ENCODE measurements around the gene LRRFIP1. TPM values are rescaled to one million over a fixed set of nuclear protein-coding genes. Genes with fewer than 3 reads are reported as not detected.
"Not testable (repeated sequence)": the region's sequence is repeated elsewhere in the genome, so short reads cannot be mapped to it uniquely, and the experiment has no call there.

The LRRFIP1 gene
- total RNA-seq, 1 donor from 2014 or later, result 152 TPM

GRCh38 chr2:237773826-237774225 is 146.4 kb downstream of the LRRFIP1 start:
- DNase-seq (ENCODE audit: low read depth, low spot score), result no peak

- DNase-seq (ENCODE audit: low read depth, low spot score), result no peak
Measured at GRCh38 chr2:237774811-237775553, 147.6 kb downstream of the LRRFIP1 start.

GRCh38 chr2:237779521-237779920 is 152.1 kb downstream of the LRRFIP1 start:
- no peak for DNase-seq (ENCODE audit: low read depth, low spot score)

GRCh38 chr2:237782181-237782580 is 154.8 kb downstream of the LRRFIP1 start:
- no peak for DNase-seq (ENCODE audit: low read depth, low spot score)

GRCh38 chr2:237783678-237784077 is 156.3 kb downstream of the LRRFIP1 start:
- not testable (repeated sequence) for DNase-seq (ENCODE audit: low read depth, low spot score)

DNA sequence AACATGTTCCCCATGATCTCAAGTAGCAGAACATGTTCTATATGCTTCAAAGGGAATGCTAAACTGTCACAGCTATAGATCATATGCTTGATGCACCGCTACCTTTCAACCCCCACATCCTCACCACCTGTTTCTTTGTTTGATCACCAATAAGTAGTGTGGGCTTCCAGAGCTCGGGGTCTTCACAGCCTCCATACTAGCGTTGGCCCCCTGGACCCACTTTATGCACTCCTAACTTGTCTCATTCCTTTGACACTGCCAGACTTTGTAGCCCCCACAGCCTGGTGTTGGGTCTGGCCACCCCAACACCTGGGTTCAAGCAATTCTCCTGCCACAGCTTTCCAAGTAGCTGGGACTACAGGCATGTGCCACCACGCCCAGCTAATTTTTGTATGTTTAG is 159.5 kb downstream of the LRRFIP1 start:
- no peak for DNase-seq (ENCODE audit: low read depth, low spot score)

GRCh38 chr2:237790353-237790752 is 163.0 kb downstream of the LRRFIP1 start:
- DNase-seq (ENCODE audit: low read depth, low spot score), result no peak

GRCh38 chr2:237791977-237792727 is 164.8 kb downstream of the LRRFIP1 start:
- no peak for DNase-seq (ENCODE audit: low read depth, low spot score)

DNA sequence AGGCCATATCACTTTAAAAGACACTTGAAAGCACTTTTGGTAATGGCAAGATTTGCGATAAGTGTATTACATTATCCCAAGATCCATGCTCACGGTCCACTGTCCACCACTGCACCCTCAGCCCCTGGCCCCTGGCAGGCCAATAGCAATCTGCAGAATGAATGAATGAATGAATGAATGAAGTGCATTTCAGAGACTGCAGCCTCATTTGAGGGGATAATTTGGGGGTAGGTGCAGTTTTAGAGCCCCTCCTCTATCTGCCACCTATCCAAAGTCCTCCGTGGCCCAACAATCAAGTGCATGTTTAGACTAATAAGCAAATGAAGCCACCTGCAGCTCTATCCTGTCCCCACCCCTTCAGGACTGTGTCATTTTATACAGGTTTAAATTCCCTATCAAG is 169.9 kb downstream of the LRRFIP1 start:
- DNase-seq (ENCODE audit: low read depth, low spot score), result no peak

GRCh38 chr2:237798236-237799059 is 171.1 kb downstream of the LRRFIP1 start, which contains the start of gene RBM44:
Gene RBM44, plus strand, starts transcription at chr2:237798779. Its CDS starts 14,831 bp downstream, at chr2:237813610.
- DNase-seq (ENCODE audit: low read depth, low spot score), result no peak

GRCh38 chr2:237799060-237799428 is 171.7 kb downstream of the LRRFIP1 start:
- DNase-seq (ENCODE audit: low read depth, low spot score), result no peak

DNA sequence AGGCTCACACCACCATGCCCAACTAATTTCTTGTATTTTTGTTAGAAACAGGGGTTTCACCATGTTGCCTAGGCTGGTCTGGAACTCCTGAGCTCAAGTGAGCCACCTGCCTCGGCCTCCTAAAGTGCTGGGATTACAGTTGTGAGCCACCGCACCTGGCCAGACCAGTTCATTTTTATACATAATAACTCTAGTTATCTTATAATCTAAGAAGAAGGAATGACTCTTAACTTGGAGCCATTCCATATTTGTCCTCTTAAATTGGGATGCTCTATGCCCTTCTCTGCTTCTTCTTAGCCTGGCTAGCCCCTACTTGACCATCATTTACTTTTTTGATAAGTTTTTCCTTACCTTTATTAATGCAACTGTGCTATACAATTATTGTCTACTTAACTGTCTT is 174.1 kb downstream of the LRRFIP1 start:
- no peak for DNase-seq (ENCODE audit: low read depth, low spot score)

DNA sequence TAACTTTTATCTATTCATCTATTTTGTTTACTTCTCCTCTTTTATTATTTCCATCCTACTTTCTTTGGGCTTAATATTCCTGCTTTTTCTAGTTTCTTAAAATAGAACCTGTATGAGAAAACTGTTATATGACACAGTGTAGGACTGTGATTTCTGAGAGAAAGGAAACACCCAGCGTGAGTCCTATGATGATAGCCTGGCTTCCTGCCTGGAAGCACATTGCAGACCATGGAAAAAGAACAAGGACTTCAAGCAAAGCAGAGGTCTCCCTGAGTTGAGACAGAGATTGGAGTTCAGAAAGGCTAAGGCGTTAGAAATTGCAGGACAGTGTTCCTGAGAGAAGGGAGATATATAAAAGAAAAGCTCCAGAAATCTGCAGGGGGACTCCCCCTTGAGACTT is 178.9 kb downstream of the LRRFIP1 start:
- no peak for DNase-seq (ENCODE audit: low read depth, low spot score)

DNA sequence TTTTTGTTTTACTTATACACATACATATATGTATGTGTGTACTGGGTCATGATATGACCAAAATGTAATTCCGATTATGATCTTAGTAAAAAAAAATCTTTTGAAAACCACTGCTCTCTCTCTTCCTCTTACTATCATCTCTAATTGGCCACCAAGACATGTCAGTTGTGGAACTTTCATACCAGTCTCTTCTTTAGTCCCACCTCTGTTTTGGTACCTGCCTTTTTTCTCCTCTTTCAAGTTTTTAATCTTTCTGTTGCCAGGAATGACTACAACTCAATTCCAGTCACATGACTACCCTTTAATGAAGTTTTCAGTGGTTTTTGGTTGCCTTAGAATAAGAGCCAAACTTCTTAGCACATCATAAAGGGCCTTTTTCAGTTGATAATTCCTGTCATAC is 188.2 kb downstream of the LRRFIP1 start:
- DNase-seq (ENCODE audit: low read depth, low spot score), result no peak

DNA sequence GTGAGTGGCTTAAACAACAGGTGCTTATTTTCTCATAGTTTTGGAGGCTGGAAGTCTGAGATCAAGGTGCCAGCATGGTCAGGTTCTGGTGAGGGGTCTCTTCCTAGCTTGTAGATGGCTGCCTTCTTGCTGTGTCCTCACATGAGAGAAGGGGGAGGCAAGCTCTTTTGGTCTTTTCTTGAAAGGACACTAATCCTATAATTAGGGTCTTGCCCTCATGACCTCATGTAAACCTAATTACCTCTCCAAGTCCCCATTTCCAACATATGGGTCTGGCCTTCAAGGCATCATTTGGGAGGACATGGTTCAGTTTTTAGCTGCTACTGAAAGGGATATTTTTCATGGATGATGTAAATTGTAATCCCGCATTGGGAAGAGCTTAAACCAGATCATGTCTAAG is 189.1 kb downstream of the LRRFIP1 start:
- no peak for DNase-seq (ENCODE audit: low read depth, low spot score)

DNA sequence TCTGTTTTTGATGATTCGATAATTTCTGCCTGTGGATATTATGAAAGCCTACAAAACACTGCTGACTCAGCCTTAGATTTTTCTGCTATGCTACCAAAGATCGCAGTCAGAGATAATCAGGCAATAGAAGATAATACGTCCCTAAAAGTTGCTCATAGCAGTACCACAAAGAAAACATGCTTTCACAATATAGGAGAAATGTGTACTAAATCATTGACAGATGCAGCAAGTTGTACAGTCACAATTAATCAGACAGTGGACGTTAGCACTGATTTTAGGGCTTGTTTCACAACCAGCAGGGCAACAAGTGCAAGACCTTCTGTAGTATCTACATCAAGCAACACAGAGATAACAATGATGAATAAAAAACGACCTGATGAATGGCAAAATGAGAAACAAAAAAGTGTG is 190.7 kb downstream of the LRRFIP1 start:
- DNase-seq (ENCODE audit: low read depth, low spot score), result no peak

- no peak for DNase-seq (ENCODE audit: low read depth, low spot score)
Measured at GRCh38 chr2:237819231-237819630, 191.8 kb downstream of the LRRFIP1 start.

DNA sequence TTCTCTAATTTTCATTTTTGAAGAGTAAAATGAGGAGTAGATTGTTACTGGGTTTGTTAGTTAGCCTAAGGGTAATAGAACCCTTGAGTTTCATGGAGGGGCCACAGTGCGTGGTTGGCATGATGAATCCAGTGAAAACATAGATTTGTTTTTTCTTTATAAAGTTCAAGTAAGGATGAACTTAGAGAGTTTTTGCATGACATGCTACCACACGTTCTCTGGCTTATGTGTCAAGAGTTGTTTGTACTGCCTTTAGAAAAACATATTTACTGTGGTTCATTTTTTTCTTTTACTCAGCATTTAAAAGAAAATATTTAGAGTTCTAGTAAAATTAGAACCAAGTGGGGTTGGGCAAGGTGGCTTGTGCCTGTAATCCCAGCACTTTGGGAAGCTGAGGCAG is 193.0 kb downstream of the LRRFIP1 start:
- DNase-seq (ENCODE audit: low read depth, low spot score), result no peak

DNA sequence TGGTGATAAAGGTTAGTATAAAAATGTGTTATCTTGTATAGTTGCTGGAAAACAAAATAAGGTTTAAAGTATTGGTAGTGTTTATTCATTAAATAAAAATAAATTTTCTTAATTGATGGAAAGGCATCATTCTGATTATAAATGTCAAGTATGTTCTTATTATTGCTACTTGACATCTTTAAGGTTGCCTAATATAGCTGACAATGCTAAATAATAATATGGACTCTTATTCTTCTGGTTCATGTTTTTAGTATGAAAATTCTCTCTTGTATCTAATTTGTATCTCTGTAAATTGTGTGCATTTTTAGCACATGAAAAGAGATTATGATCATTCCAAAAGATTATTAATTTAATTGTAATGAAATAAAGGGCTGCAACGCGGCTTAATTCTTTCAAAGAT is 196.2 kb downstream of the LRRFIP1 start:
- no peak for DNase-seq (ENCODE audit: low read depth, low spot score)

DNA sequence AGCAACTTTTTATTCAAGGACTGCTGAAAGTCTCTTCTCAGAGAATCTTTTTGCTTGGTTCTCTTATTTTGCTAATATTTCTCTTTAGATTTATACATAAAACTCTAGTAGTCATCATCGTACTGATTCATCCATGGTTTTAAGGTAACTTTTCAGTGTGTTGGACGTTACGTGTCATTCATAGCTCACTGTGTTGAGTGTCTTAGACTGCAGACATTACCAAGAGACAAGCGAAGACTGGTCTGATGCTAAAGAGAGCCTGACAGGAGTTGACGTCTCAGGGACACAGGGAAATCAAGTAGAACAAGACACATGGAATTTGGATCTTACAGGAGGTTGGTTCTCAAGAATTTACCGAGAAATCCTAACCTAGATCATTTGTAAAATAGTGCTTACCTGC is 196.7 kb downstream of the LRRFIP1 start:
- no peak for DNase-seq (ENCODE audit: low read depth, low spot score)

GRCh38 chr2:237827421-237827987 is 200.1 kb downstream of the LRRFIP1 start:
- no peak for DNase-seq (ENCODE audit: low read depth, low spot score)
